GM13977 (cell line): Measurements from ENCODE around the gene STARD9.
"Not testable (repeated sequence)": the region's sequence is repeated elsewhere in the genome, so short reads cannot be mapped to it uniquely, and the experiment has no call there.

Experiments
- DNase-seq: peaks from one replicate; pipeline ENCODE4 v3.0.0; 2012; ENCODE audit warnings: low spot score
- CTCF ChIP-seq: IDR thresholded peaks from 2 replicates; pipeline ENCODE4 v1.5.1; 2012; ENCODE audit warnings: mild to moderate bottlenecking, control low read depth; ENCODE audit not compliant: insufficient read depth; ENCODE audit errors: extremely low read depth, missing control alignments
- in situ Hi-C: fragments of 300-500 bp; cut with MboI; formaldehyde crosslinking; loops from one replicate; pipeline ENCODE4 v1.12.0; 2022; ENCODE audit warnings: low sequenced_read_pairs, low pct_unique_long_range_greater_than_20kb, mixed read lengths, inconsistent platforms; ENCODE audit not compliant: unreplicated experiment

STARD9 gene

GRCh38 chr15:42591238-42591934, 16.0 kb downstream of the STARD9 start:
- peak; percentile 39 for TF ChIP-seq CTCF
- no peak for DNase-seq
- in situ Hi-C loops: no loop called here

- no peak for TF ChIP-seq CTCF
- in situ Hi-C loops: no loop called here
- no peak for DNase-seq
Measured at GRCh38 chr15:42592716-42593115, 17.3 kb downstream of the STARD9 start.

- in situ Hi-C loops: no loop called here
- DNase-seq: no peak
- TF ChIP-seq CTCF: no peak
Measured at GRCh38 chr15:42593143-42593542, 17.7 kb downstream of the STARD9 start.

GRCh38 chr15:42594095-42594494, 18.7 kb downstream of the STARD9 start:
- in situ Hi-C loops: no loop called here

GRCh38 chr15:42595626-42596240, 20.3 kb downstream of the STARD9 start:
- TF ChIP-seq CTCF: no peak
- in situ Hi-C loops: no loop called here
- no peak for DNase-seq

More at GRCh38 chr15:42594095-42594494, 18.7 kb downstream of the STARD9 start:
- no peak for TF ChIP-seq CTCF
- no peak for DNase-seq

- in situ Hi-C loops, DNase-seq: not testable (repeated sequence)
Measured at GRCh38 chr15:42601316-42601715, 25.9 kb downstream of the STARD9 start.

- in situ Hi-C loops: no loop called here
- no peak for TF ChIP-seq CTCF
- no peak for DNase-seq
Measured at GRCh38 chr15:42602501-42602900, 27.1 kb downstream of the STARD9 start.
